Ramos (cell line): ENCODE measurements around the gene DAPL1.

ENCODE experiments used
- in situ Hi-C: fragments of 300-500 bp; cut with MboI; formaldehyde crosslinking; loops from one replicate; pipeline ENCODE4 v1.14.3; 2022; ENCODE audit warnings: low sequenced_read_pairs; ENCODE audit not compliant: unreplicated experiment

The DAPL1 gene

DNA sequence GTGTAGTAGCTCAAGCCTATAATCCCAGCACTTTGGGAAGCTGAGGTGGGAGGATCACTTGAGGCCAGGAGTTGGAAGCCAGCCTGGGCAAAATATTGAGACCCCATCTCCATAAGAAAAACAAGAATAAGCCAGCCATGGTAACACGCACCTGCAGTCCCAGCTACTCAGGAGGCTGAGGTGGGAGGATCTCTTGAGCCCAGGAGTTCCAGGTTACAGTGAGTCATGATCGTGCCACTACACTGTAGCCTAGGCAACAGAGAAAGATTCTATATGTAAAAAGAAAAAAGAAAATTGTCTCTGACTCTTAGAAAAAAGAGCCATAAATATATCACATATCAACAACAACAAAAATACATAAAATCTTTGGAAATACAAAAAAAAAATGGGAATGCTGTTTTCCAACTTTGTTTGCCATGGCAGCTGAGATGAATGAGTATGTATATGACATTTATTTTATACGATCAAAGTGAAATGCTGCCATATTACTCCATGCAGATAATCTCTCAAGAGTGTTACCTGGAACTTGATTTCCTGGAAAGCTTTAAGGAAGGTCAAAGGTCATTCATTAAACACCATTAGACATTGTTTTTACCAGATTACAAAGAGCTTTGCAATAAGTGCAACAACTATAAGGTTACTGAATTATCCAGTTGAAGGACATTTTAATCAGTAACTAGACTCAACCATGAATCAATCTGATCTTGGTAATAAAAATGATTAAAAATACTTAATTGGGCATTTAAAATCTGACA, 19.7 kb upstream of the DAPL1 start:
- in situ Hi-C loops, result no loop called here

DNA sequence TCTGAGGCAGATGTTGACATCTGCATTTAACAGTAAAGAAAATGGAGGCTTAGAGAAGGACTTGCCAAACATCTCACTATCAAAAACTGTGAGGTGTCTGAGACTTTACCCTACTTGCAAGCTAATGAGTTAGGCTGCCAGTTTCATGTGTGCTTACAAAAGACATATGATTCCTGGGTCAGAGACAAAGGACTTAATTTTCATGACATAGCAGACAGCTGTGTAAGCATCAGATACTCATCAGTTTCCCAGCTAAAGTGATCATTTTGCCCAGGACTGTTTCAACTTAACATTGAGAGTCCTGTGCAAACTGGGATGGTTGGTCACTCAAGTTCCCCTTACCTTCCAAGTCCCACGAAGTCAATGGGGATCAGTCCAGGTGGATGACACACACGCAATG, 18.9 kb upstream of the DAPL1 start:
- in situ Hi-C loops, result no loop called here

DNA sequence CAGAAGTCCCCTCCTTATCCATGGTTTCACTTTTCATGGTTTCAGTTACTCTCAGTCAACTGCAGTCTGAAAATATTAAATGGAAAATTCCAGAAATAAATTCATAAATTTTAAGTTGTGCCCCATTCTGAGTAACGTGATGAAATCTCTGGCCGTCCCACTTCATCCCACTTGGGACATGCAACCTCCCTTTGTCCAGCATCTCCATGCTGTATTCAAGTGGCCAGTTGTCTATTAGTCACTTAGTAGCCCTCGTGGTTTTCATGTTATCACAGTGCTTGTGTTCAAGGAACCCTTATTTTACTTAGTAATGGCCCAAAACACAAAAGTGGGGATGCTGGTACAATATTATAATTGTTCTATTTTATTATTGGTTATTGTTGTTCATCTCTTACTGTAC, 18.0 kb upstream of the DAPL1 start:
- in situ Hi-C loops, result no loop called here

GRCh38 chr2:158778243-158778642, 16.9 kb upstream of the DAPL1 start:
- in situ Hi-C loops, result no loop called here

DNA sequence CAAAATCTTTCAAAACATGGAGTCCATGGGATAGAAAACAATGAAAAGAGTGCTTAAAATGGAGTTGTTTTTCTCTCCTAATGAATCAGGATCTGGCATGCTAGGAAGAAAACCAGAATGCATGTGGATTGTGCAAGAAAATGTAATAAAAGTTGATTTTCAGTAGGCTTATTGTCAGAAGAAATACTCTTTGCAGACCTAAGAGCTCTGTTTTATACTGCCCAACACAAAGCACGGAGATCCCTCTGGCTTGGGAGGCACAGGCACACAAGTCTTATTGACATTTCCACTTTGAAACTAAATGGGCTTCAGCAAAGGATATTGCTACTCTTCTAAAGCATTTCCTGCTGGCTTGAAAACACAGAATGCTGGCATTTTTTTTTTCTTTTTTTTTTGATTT, 15.5 kb upstream of the DAPL1 start:
- in situ Hi-C loops, result no loop called here

GRCh38 chr2:158781353-158781961, 13.7 kb upstream of the DAPL1 start:
- in situ Hi-C loops, result no loop called here

DNA sequence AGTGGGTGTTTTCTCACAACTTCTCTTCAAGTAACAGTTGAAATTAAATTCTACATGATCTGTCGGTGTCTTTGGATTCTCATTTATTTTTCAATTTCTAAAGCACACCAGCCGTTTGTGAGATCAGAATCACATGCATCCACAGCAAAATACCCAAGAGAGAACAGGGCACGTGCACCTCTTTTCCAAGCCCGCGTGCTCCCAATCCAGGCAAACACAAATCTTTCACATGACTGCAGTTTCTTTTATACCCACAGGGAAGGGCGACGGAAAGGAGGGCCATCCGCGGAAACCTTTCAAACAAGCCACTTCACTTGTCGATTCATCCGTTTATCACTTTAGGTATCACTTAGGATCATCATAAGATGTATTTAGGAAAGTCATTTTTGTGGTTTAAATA, 13.0 kb upstream of the DAPL1 start:
- in situ Hi-C loops, result no loop called here

GRCh38 chr2:158782616-158783015, 12.5 kb upstream of the DAPL1 start:
- in situ Hi-C loops, result no loop called here

DNA sequence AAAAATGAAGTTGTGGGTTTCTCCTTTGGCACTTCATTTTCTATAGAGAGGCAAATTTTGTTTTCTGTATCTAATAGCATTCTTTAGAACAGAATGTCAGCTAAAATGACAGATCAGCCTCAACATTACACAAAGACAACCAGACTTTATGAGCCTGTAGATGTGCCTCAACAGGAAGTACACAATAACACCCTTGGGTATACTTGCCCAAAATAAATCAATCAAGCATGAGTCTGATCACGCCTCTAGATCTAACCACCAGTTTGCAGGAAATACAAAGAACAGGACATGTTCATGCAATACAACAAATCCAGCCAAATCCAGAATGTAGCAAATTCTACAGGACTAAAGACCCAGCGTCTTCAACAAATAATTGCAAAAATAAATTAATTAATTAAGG, 11.2 kb upstream of the DAPL1 start:
- in situ Hi-C loops, result no loop called here

DNA sequence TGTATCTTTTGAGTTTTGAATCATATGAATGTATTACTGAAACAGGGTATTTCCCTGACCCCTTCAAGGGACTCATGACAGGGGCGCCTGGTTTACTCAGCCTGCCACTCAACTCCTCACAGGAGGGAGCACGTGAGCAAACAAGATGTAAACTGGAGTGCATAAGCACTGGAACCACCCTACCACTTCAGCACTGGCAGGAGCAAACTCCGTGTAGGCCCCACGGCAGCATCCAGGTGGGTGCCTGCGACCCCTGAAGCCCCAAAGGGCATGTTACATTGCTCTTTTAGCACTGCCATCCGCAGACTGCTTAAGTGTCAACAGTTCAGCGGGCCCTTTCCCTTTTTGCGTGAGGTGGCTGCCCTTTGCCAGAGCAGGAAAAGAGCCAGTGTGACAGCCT, 8.2 kb upstream of the DAPL1 start:
- in situ Hi-C loops, result no loop called here

DNA sequence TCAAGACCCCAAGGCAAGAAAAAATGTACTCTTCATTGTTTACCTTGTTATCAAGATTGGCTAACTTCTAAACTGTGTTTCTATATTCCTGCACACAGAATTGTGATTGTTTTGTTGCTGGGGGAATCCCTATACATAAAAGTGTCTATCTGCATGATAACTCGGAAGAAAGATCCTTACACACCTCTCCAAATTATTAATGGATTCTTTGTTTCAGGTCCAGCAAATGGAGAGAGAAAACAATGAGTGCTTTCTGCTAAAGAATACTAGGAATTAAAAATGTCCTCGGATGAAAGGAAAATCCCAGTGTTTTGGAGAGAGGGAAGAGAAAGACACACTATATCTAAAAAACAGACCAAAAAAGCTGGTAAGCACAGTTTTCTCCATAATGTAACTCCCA, 6.2 kb upstream of the DAPL1 start:
- in situ Hi-C loops, result no loop called here

DNA sequence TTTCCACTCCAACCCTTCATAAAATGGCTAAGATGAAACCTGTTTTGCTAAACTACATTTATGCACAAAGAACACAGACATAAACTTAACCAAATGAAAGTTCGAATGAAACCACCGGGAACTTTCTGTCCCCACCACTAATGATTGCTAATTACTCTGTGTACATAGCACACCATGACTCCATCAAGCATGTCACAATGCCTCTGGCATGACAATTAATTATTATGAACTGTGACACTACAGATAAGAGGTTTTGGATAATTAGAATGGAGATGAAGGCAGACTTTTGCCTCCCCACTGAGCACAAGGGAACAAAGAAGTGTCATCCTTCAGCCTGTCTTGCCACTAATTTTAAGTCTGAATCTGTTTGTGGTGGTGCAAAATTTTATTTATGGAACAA, 1.5 kb downstream of the DAPL1 start:
- in situ Hi-C loops, result no loop called here

GRCh38 chr2:158797963-158798700, 3.0 kb downstream of the DAPL1 start:
- in situ Hi-C loops, result no loop called here

- in situ Hi-C loops, result no loop called here
Measured at GRCh38 chr2:158799181-158799580, 4.1 kb downstream of the DAPL1 start.

DNA sequence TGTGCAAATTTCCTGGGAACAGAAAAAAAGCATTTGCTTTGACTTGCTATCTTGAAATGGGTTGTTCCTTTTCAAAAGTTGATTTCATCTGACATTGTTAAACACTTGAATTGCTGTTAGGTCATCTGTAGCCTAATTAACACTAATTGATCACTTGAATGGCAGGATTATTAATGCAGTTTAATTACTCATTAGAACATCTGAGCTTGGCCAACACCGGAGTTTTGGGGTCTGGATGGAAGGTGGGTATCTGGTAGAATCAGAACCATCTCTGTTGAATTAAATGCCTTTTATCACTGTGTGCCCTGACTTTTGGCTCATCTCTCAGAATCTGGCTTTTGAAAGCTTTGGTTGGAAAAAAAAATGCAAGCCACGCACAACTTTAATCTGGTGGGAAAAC, 8.4 kb downstream of the DAPL1 start:
- in situ Hi-C loops, result no loop called here

- in situ Hi-C loops, result no loop called here
Measured at GRCh38 chr2:158805255-158805654, 10.1 kb downstream of the DAPL1 start.

DNA sequence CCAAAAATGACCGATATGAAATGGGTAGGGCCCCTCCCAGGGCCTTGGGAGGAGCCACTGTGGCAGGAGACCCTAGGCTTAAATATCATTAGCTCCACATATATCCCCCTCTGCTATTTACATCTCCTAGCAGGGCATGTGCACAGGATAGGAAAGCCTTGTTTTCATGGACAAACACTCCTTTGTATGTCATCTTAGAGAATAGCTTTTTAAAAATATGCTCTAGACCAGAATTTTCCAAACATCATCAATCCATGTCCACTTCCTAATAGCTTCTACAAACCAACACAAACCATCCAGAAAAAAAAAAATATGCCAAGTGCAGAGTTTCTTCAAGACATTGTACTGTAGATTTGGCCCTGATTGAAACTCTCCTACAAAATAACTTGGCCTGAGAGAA, 10.8 kb downstream of the DAPL1 start:
- in situ Hi-C loops, result no loop called here

DNA sequence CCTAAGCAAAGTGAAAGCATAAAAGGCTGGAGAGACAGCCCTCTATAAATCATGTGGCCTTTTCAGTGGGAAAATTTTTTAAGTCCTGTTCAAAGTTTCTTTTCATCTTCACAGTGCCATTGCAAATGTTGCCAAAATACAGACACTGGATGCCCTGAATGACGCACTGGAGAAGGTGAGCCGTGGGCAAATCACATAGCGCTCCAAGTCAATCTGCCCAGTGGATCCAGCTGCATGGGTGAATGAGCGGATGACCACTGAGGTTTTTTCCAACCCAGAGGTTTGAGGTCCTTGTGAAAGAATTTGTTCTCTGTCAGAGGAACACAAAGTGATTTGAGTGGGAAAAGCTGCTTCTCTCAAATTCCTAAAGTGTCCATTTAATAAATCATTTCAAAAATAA, 11.8 kb downstream of the DAPL1 start:
- in situ Hi-C loops, result no loop called here

GRCh38 chr2:158808426-158808825, 13.3 kb downstream of the DAPL1 start:
- in situ Hi-C loops, result no loop called here

DNA sequence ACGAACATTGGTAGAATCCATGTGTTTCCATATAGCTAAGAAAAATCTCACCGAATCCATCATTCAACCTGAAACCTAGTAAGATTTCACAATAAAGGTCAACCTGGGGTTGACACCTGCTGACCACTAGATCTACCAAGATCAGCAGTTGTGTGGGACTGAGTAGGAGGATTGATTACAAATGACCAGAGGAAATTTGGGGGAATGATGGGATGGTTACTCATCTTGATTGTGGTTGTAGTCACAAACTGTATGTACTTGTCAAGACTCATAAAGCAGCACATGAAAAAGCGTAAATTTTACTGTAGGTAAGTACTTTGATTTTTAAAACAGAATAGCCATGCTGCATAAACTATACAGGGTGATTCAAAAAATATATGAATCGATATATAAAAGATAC, 14.7 kb downstream of the DAPL1 start:
- in situ Hi-C loops, result no loop called here

DNA sequence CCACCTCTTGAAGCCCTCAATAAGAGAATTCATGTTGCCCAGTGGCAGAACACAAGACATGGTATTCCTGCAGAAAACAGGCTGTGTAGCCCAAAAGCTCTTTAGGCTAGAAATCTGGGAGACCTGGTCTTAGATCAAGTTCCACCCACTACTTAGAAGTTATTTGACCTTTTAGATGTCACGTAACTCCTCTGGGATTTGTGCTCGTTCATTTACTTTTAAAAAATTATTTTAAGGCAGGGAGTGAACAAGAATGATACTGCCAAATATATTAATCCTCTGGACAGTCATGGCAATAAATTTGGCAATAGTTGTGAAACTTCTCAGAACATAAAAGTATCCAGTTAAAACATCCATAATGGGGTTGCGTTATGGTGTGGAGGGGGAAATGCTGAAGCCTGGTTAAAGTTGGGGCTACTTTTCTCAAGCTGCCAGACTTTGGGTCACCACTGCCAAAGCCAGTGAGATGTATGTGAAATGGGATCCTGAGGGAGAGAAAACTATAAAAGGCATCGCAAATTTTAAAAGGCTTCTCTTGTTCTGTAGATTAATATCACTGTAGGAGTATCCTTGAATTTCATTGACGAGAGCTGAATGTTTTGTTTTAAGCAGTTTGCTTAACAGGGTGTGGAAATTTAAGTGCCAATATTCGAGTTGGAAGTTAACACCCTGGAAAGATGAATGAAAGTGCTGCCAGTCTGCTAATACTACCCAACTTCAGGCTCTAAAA, 15.8 kb downstream of the DAPL1 start:
- in situ Hi-C loops, result no loop called here
